ENCODE results near the gene UBTD1.
A peak's percentile ranks its signal among the peaks of the same experiment; 100 is the strongest.
"Not testable (repeated sequence)": the region's sequence is repeated elsewhere in the genome, so short reads cannot be mapped to it uniquely, and the experiment has no call there.

Gene UBTD1

GRCh38 chr10:97567891-97568290 lies 69.2 kb downstream of the UBTD1 start:
- no peak for DNase-seq

- DNase-seq: no peak
Observed at GRCh38 chr10:97570146-97570788, 71.5 kb downstream of the UBTD1 start.

- DNase-seq: no peak
Observed at GRCh38 chr10:97570789-97571471, 72.2 kb downstream of the UBTD1 start.

- DNase-seq: no peak
Observed at GRCh38 chr10:97571622-97572021, 72.9 kb downstream of the UBTD1 start.

- DNase-seq: peak; percentile 74
Observed at GRCh38 chr10:97572214-97572989, 73.7 kb downstream of the UBTD1 start, which contains the start of gene ANKRD2. ANKRD2 (plus strand) TSS chr10:97572779; CDS start chr10:97572789, 10 bp downstream.

- no peak for DNase-seq
Observed at GRCh38 chr10:97573021-97573420, 74.3 kb downstream of the UBTD1 start.

GRCh38 chr10:97573672-97574071 lies 74.9 kb downstream of the UBTD1 start:
- no peak for DNase-seq

GRCh38 chr10:97574374-97575126 lies 75.8 kb downstream of the UBTD1 start:
- DNase-seq: no peak

GRCh38 chr10:97575127-97575668 lies 76.5 kb downstream of the UBTD1 start:
- DNase-seq: no peak

GRCh38 chr10:97576487-97576886 lies 77.8 kb downstream of the UBTD1 start:
- DNase-seq: not testable (repeated sequence)

- no peak for DNase-seq
Observed at GRCh38 chr10:97577701-97578100, 79.0 kb downstream of the UBTD1 start.

- no peak for DNase-seq
Observed at GRCh38 chr10:97578171-97578844, 79.6 kb downstream of the UBTD1 start.

GRCh38 chr10:97580421-97581367 lies 82.0 kb downstream of the UBTD1 start:
- no peak for DNase-seq

- DNase-seq: no peak
Observed at GRCh38 chr10:97582169-97582568, 83.4 kb downstream of the UBTD1 start.

GRCh38 chr10:97583476-97583875 lies 84.8 kb downstream of the UBTD1 start:
- no peak for DNase-seq

GRCh38 chr10:97584060-97584797 lies 85.5 kb downstream of the UBTD1 start, which contains the start of gene HOGA1:
HOGA1 (plus strand) TSS chr10:97584389; CDS start chr10:97584704, 315 bp downstream.
- no peak for DNase-seq

GRCh38 chr10:97584798-97585438 lies 86.2 kb downstream of the UBTD1 start:
- no peak for DNase-seq

GRCh38 chr10:97585439-97585811 lies 86.7 kb downstream of the UBTD1 start:
- no peak for DNase-seq

GRCh38 chr10:97587183-97587582 lies 88.5 kb downstream of the UBTD1 start:
- no peak for DNase-seq

- no peak for DNase-seq
Observed at GRCh38 chr10:97589479-97589878, 90.8 kb downstream of the UBTD1 start, which contains the start of gene C10orf62. C10orf62 (plus strand) TSS chr10:97589721; CDS start chr10:97589898, 177 bp downstream.
